Mammary epithelial cell (primary cell): ENCODE measurements around the gene C10orf105.

Experiments
- CTCF ChIP-seq, 2 donors: IDR thresholded peaks in 1 of 2; conservative IDR thresholded peaks in 1 of 2; 2 replicates each; pipeline ENCODE4 v1.5.1; 2011 to 2012; ENCODE audit warnings: inconsistent platforms in 2 of 2, low read length in 2 of 2, mild to moderate bottlenecking in 2 of 2, control low read depth in 1 of 2, low read depth in 1 of 2; ENCODE audit not compliant: insufficient read depth in 1 of 2; ENCODE audit errors: extremely low read depth in 1 of 2
- EZH2 ChIP-seq: IDR thresholded peaks from 2 replicates; pipeline ENCODE4 v1.6.1; 2012; ENCODE audit warnings: low read length, inconsistent platforms, borderline replicate concordance

DNA sequence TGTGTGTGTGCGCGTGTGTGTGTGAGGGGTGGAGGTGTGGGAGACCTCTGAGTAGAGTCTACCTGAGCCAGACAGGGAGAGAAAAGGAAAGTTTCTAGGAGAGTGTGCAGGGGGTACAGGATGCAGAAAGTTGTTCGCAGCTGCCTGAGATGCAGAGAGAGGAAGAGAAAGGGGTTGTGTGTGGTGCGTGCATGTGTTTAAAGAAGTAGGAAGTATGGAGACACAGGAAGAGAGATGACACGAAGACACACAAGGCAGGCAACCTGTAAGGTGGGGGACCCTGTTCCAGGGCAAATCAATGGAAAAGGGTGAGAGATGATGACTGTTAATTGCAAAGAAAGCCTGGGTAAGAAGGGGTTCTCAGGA, 52.2 kb downstream of the C10orf105 start:
- no peak for TF ChIP-seq CTCF (conservative IDR thresholded peaks at IDR 0.05 in 1 of 2, IDR thresholded peaks at IDR 0.05 in 1 of 2; ENCODE audit: extremely low read depth in 1 of 2, insufficient read depth in 1 of 2, low read depth in 1 of 2, low read length in 2 of 2)
- TF ChIP-seq EZH2, result no peak
